ENCODE results near the gene COBLL1. TPM values are rescaled to one million over a fixed set of nuclear protein-coding genes. Genes with fewer than 3 reads are reported as not detected.
"Not testable (repeated sequence)": the region's sequence is repeated elsewhere in the genome, so short reads cannot be mapped to it uniquely, and the experiment has no call there.

COBLL1 gene
- total RNA-seq, 1 donor from 2014 or later, result 1.0 TPM

GRCh38 chr2:164764474-164764873 is 77.1 kb downstream of the COBLL1 start:
- H3K4me1 ChIP-seq, result no peaks in the 10 kb centered on the region
- H4K20me1 ChIP-seq (ENCODE audit: low read depth), result no peaks in the 10 kb centered on the region
- Mint-ChIP-seq H3K9me3 (no peaks in the 10 kb centered on the region), H3K36me3 (no peaks in the 10 kb centered on the region), H3K27me3 (ENCODE audit: insufficient read depth, low read depth) (no peaks in the 10 kb centered on the region), H3K4me1 (no peaks in the 10 kb centered on the region), H3K4me3 (no peak overlapping the region), H3K27ac (no peak overlapping the region)
- no peaks in the 10 kb centered on the region for H3K79me2 ChIP-seq (ENCODE audit: low read depth)
- H3K27ac ChIP-seq, result no peak overlapping the region
- no peaks in the 10 kb centered on the region for H3F3A ChIP-seq (ENCODE audit: low read depth)
- no peak overlapping the region for H3K4me2 ChIP-seq
- no peak overlapping the region for H3K9ac ChIP-seq
- H3K4me3 ChIP-seq, result no peak overlapping the region
- H2AFZ ChIP-seq (replicated peaks), result no peak overlapping the region
- no peaks in the 10 kb centered on the region for H3K9me3 ChIP-seq (ENCODE audit: low read depth)
- TF ChIP-seq EZH2 (IDR thresholded peaks at IDR 0.05), result no peak
- TF ChIP-seq, protein P1, sequence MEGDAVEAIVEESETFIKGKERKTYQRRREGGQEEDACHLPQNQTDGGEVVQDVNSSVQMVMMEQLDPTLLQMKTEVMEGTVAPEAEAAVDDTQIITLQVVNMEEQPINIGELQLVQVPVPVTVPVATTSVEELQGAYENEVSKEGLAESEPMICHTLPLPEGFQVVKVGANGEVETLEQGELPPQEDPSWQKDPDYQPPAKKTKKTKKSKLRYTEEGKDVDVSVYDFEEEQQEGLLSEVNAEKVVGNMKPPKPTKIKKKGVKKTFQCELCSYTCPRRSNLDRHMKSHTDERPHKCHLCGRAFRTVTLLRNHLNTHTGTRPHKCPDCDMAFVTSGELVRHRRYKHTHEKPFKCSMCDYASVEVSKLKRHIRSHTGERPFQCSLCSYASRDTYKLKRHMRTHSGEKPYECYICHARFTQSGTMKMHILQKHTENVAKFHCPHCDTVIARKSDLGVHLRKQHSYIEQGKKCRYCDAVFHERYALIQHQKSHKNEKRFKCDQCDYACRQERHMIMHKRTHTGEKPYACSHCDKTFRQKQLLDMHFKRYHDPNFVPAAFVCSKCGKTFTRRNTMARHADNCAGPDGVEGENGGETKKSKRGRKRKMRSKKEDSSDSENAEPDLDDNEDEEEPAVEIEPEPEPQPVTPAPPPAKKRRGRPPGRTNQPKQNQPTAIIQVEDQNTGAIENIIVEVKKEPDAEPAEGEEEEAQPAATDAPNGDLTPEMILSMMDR (IDR thresholded peaks at IDR 0.05), result no peak
- no peak for TF ChIP-seq EZH2phosphoT487 (IDR thresholded peaks at IDR 0.05)
- no peak for DNase-seq (ENCODE audit: low spot score)
- no peaks in the 10 kb centered on the region for H3K27me3 ChIP-seq
- no peaks in the 10 kb centered on the region for H3K36me3 ChIP-seq

DNA sequence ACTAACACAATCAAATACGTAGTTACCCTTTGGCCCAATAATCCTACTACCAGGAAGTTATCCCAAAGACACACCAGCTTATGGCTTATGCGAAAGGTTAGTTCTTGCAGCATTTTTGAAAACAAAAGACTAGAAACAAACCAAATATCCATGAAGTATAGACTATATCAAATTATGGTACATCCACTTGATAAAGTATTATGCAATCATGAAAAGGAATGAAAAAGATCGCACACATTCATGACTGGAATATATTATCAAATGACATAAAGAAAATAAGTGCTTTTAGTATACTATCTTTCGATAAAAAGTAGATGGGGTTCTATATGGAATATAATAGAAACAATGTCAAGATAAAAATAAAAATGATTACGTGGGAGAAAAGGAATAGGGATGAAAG is 78.2 kb downstream of the COBLL1 start:
- no peaks in the 10 kb centered on the region for H3K4me1 Mint-ChIP-seq

GRCh38 chr2:164761737-164762460 is 79.7 kb downstream of the COBLL1 start:
- H4K20me1 ChIP-seq (ENCODE audit: low read depth), result no peaks in the 10 kb centered on the region
- no peak overlapping the region for H3K4me3 ChIP-seq
- no peak overlapping the region for H3K27ac Mint-ChIP-seq
- H3F3A ChIP-seq (ENCODE audit: low read depth), result no peaks in the 10 kb centered on the region
- H3K4me1 Mint-ChIP-seq, result no peaks in the 10 kb centered on the region
- H2AFZ ChIP-seq (replicated peaks), result no peak overlapping the region
- TF ChIP-seq, protein P1 (IDR thresholded peaks at IDR 0.05), result no peak
- TF ChIP-seq EZH2 (IDR thresholded peaks at IDR 0.05) (no peak), EZH2phosphoT487 (IDR thresholded peaks at IDR 0.05) (no peak)
- no peak for DNase-seq (ENCODE audit: low spot score)
- H3K36me3 Mint-ChIP-seq, result no peaks in the 10 kb centered on the region
- no peaks in the 10 kb centered on the region for H3K9me3 Mint-ChIP-seq
- H3K27me3 ChIP-seq, result no peaks in the 10 kb centered on the region
- H3K9me3 ChIP-seq (ENCODE audit: low read depth), result no peaks in the 10 kb centered on the region
- no peak overlapping the region for H3K4me3 Mint-ChIP-seq
- H3K36me3 ChIP-seq, result no peaks in the 10 kb centered on the region
- no peaks in the 10 kb centered on the region for H3K4me1 ChIP-seq
- H3K9ac ChIP-seq, result no peak overlapping the region
- no peaks in the 10 kb centered on the region for H3K27me3 Mint-ChIP-seq (ENCODE audit: insufficient read depth, low read depth)
- H3K4me2 ChIP-seq, result no peak overlapping the region
- H3K27ac ChIP-seq, result no peak overlapping the region
- H3K79me2 ChIP-seq (ENCODE audit: low read depth), result no peaks in the 10 kb centered on the region

More for the DNA sequence above, 78.2 kb downstream of the COBLL1 start:
- H3K4me2 ChIP-seq, result no peak overlapping the region
- no peaks in the 10 kb centered on the region for H3K36me3 ChIP-seq
- no peak overlapping the region for H2AFZ ChIP-seq (replicated peaks)
- no peak overlapping the region for H3K4me3 ChIP-seq
- no peak overlapping the region for H3K4me3 Mint-ChIP-seq
- H3K27me3 Mint-ChIP-seq (ENCODE audit: insufficient read depth, low read depth), result no peaks in the 10 kb centered on the region
- H3K27ac Mint-ChIP-seq, result no peak overlapping the region
- H3K9ac ChIP-seq, result no peak overlapping the region
- H3K79me2 ChIP-seq (ENCODE audit: low read depth), result no peaks in the 10 kb centered on the region
- no peaks in the 10 kb centered on the region for H3K27me3 ChIP-seq
- H3K4me1 ChIP-seq, result no peaks in the 10 kb centered on the region
- H3K9me3 ChIP-seq (ENCODE audit: low read depth), result no peaks in the 10 kb centered on the region
- H3K27ac ChIP-seq, result no peak overlapping the region
- no peak for DNase-seq (ENCODE audit: low spot score)
- no peaks in the 10 kb centered on the region for H3F3A ChIP-seq (ENCODE audit: low read depth)
- TF ChIP-seq EZH2phosphoT487 (IDR thresholded peaks at IDR 0.05), result no peak
- TF ChIP-seq, protein P1 (IDR thresholded peaks at IDR 0.05), result no peak
- TF ChIP-seq EZH2 (IDR thresholded peaks at IDR 0.05), result no peak
- H4K20me1 ChIP-seq (ENCODE audit: low read depth), result no peaks in the 10 kb centered on the region
- H3K9me3 Mint-ChIP-seq, result no peaks in the 10 kb centered on the region
- no peaks in the 10 kb centered on the region for H3K36me3 Mint-ChIP-seq

- not testable (repeated sequence) for H3K4me3 ChIP-seq; H3F3A ChIP-seq (ENCODE audit: low read depth); H3K9ac ChIP-seq; H3K27ac ChIP-seq; H3K27me3 Mint-ChIP-seq (ENCODE audit: insufficient read depth, low read depth); H3K4me3 Mint-ChIP-seq; H3K4me2 ChIP-seq; H3K4me1 Mint-ChIP-seq; H4K20me1 ChIP-seq (ENCODE audit: low read depth); H3K36me3 ChIP-seq; H3K79me2 ChIP-seq (ENCODE audit: low read depth); H3K36me3 Mint-ChIP-seq; H2AFZ ChIP-seq (replicated peaks); H3K9me3 ChIP-seq (ENCODE audit: low read depth); H3K4me1 ChIP-seq; DNase-seq (ENCODE audit: low spot score); H3K9me3 Mint-ChIP-seq; H3K27ac Mint-ChIP-seq; H3K27me3 ChIP-seq
These were observed 80.4 kb downstream of the COBLL1 start for GRCh38 chr2:164761201-164761600.

Measured in neural progenitor cell (in vitro differentiated cells).